Activated T-helper 1 cell treated with anti-CD3 and anti-CD28 coated beads, Interleukin-12 subunit alpha, Interleukin-12 subunit beta, Interleukin-2, Interleukin-4 antibody, amounts not matched to agents 30 ng/mL and 10 ng/mL and 1 ng/mL, durations not matched to agents 14 hours and 24 hours and 36 hours (primary cell): ENCODE data around the gene TMEM269. TPM values are rescaled to one million over a fixed set of nuclear protein-coding genes. Genes with fewer than 3 reads are reported as not detected.
"Not testable (repeated sequence)": the region's sequence is repeated elsewhere in the genome, so short reads cannot be mapped to it uniquely, and the experiment has no call there.

Experiments
- DNase-seq: peaks from one replicate; pipeline ENCODE4 v3.0.0; 2021; ENCODE audit warnings: low spot score
- H3K27ac Mint-ChIP-seq: one replicate; pipeline ENCODE4 v1.8.0; 2021; ENCODE audit warnings: mild to moderate bottlenecking, mixed read lengths
- H3K27me3 Mint-ChIP-seq: one replicate; pipeline ENCODE4 v1.8.0; 2022; ENCODE audit warnings: mild to moderate bottlenecking, moderate library complexity, mixed read lengths; ENCODE audit not compliant: insufficient read depth
- H3K36me3 Mint-ChIP-seq: one replicate; pipeline ENCODE4 v1.8.0; 2021; ENCODE audit warnings: low read depth, mixed read lengths
- H3K4me1 Mint-ChIP-seq: one replicate; pipeline ENCODE4 v1.8.0; 2021; ENCODE audit warnings: low read depth, mixed read lengths
- H3K4me3 Mint-ChIP-seq: one replicate; pipeline ENCODE4 v1.8.0; 2021; ENCODE audit warnings: mild to moderate bottlenecking, moderate library complexity, mixed read lengths
- H3K9me3 Mint-ChIP-seq: one replicate; pipeline ENCODE4 v1.8.0; 2021; ENCODE audit warnings: mixed read lengths
- intact Hi-C: fragments of 100-400 bp; cut with micrococcal nuclease; formaldehyde crosslinking; loops from one replicate; pipeline ENCODE4 v1.15.1; 2024
- total RNA-seq: library from RNA; stranded (reverse); gene quantifications from 2 replicates; pipeline ENCODE4 v1.2.3, GENCODE V29; 2022

Gene TMEM269
- total RNA-seq, 1 donor from 2014 or later: 0.29 TPM

GRCh38 chr1:42742141-42742540 is 42.6 kb upstream of the TMEM269 start:
- Mint-ChIP-seq H3K27me3 (no peaks in the 10 kb centered on the region), H3K4me1 (peaks cover 3% of the 10 kb centered on the region), H3K36me3 (peaks cover 11% of the 10 kb centered on the region), H3K4me3 (no peak overlapping the region), H3K9me3 (no peaks in the 10 kb centered on the region), H3K27ac (no peak overlapping the region)
- intact Hi-C loops: no loop called here
- DNase-seq: no peak

- Mint-ChIP-seq H3K4me1 (no peaks in the 10 kb centered on the region), H3K4me3 (no peak overlapping the region), H3K9me3 (no peaks in the 10 kb centered on the region), H3K36me3 (peaks cover 12% of the 10 kb centered on the region), H3K27me3 (no peaks in the 10 kb centered on the region), H3K27ac (no peak overlapping the region)
- DNase-seq: no peak
- intact Hi-C loops: no loop called here
Observed at GRCh38 chr1:42742617-42743316, 42.0 kb upstream of the TMEM269 start.

- Mint-ChIP-seq H3K27ac (no peak overlapping the region), H3K27me3 (no peaks in the 10 kb centered on the region), H3K4me1 (no peaks in the 10 kb centered on the region), H3K4me3 (no peak overlapping the region), H3K36me3 (peaks cover 14% of the 10 kb centered on the region), H3K9me3 (no peaks in the 10 kb centered on the region)
- intact Hi-C loops: no loop called here
- DNase-seq: no peak
Observed at GRCh38 chr1:42743317-42744147, 41.3 kb upstream of the TMEM269 start.

DNA sequence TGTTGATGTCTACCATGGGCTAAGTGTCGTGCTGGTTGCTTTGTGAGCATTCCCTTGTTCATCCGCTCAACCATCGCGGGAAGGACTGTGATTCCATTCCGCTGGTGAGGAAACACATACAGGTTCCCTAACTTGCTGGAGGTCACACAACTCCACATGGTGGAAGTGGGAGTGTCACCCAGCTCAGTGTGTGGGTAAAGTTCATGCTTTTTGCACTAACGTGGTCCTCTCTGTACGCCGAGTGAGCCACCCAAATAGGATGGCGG is 40.7 kb upstream of the TMEM269 start:
- H3K9me3 Mint-ChIP-seq: no peaks in the 10 kb centered on the region

GRCh38 chr1:42745851-42746250 is 38.9 kb upstream of the TMEM269 start:
- Mint-ChIP-seq H3K4me1 (no peaks in the 10 kb centered on the region), H3K27me3 (no peaks in the 10 kb centered on the region), H3K4me3 (no peak overlapping the region), H3K36me3 (peaks cover 29% of the 10 kb centered on the region), H3K9me3 (no peaks in the 10 kb centered on the region), H3K27ac (no peak overlapping the region)
- intact Hi-C loops: loop anchor here (5.0 kb wide), 2 partner anchors 404 to 599 kb away; no protein-coding TSS in a partner anchor
- DNase-seq: no peak

More for the DNA sequence above, 40.7 kb upstream of the TMEM269 start:
- DNase-seq: no peak
- Mint-ChIP-seq H3K27ac (no peak overlapping the region), H3K4me1 (no peaks in the 10 kb centered on the region), H3K36me3 (peaks cover 20% of the 10 kb centered on the region), H3K27me3 (no peaks in the 10 kb centered on the region), H3K4me3 (no peak overlapping the region)
- intact Hi-C loops: no loop called here

GRCh38 chr1:42746436-42747105 is 38.2 kb upstream of the TMEM269 start:
- no peaks in the 10 kb centered on the region for H3K27me3 Mint-ChIP-seq
- H3K36me3 Mint-ChIP-seq: peaks cover 30% of the 10 kb centered on the region
- H3K4me1 Mint-ChIP-seq: no peaks in the 10 kb centered on the region
- intact Hi-C loops: loop anchor here (1.0 to 5.0 kb wide), 3 partner anchors 168 to 599 kb away; no protein-coding TSS in a partner anchor
- DNase-seq: no peak
- H3K9me3 Mint-ChIP-seq: no peaks in the 10 kb centered on the region
- H3K27ac Mint-ChIP-seq: no peak overlapping the region
- no peak overlapping the region for H3K4me3 Mint-ChIP-seq

DNA sequence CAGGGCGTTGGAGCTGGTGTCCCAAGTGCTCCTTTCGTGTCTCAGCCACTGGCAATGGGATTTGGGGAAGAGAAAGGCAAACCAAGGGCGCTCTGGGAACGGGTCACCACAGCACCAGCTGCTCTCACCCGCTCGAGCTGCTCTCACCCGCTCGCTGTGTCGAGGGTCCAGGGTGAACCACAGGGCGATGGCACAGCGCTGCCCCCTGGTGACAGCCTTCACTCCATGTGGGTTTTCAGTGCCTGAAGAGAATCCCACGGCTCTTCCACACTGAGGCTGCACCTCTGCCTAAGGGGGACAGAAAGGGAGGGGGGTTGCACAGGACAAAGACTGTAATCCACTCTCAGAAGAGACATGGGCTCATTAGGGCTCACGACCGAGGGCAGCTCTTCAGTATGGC is 37.7 kb upstream of the TMEM269 start:
- no peak for DNase-seq
- Mint-ChIP-seq H3K9me3 (no peaks in the 10 kb centered on the region), H3K27me3 (no peaks in the 10 kb centered on the region), H3K4me3 (no peak overlapping the region), H3K4me1 (no peaks in the 10 kb centered on the region), H3K36me3 (peaks cover 36% of the 10 kb centered on the region), H3K27ac (no peak overlapping the region)
- intact Hi-C loops: loop anchor here (1.0 to 5.0 kb wide), 3 partner anchors 169 to 600 kb away; no protein-coding TSS in a partner anchor

DNA sequence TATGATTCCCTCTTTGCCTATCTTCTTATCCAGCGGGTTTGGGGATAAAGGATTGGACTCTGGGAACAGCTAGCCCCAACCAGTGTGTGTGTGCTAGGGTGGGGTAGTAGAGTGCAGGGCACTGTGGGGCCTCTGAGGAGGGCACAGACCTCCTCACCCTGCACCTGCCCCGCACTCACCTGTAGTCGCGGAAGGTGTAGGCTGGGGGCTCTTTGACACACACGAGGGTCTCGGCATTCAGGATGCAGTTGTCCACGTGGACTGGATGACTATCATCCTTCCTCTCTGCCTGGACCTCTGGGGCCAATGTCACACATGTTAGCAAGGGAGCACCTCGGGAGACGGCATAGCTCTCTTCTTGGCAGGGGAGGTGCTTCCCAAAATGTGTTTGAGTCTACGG is 36.8 kb upstream of the TMEM269 start:
- H3K27me3 Mint-ChIP-seq: no peaks in the 10 kb centered on the region
- intact Hi-C loops: loop anchor here (5.0 kb wide), 2 partner anchors 406 to 601 kb away; no protein-coding TSS in a partner anchor

GRCh38 chr1:42748461-42749410 is 36.1 kb upstream of the TMEM269 start:
- Mint-ChIP-seq H3K27ac (no peak overlapping the region), H3K4me3 (no peak overlapping the region), H3K36me3 (peaks cover 45% of the 10 kb centered on the region), H3K9me3 (no peaks in the 10 kb centered on the region), H3K27me3 (no peaks in the 10 kb centered on the region), H3K4me1 (no peaks in the 10 kb centered on the region)
- intact Hi-C loops: loop anchor here (5.0 kb wide), 2 partner anchors 406 to 601 kb away; no protein-coding TSS in a partner anchor
- DNase-seq: no peak

More for the DNA sequence above, 36.8 kb upstream of the TMEM269 start:
- Mint-ChIP-seq H3K4me1 (no peaks in the 10 kb centered on the region), H3K4me3 (no peak overlapping the region), H3K27ac (no peak overlapping the region), H3K36me3 (peaks cover 41% of the 10 kb centered on the region), H3K9me3 (no peaks in the 10 kb centered on the region)
- no peak for DNase-seq

- Mint-ChIP-seq H3K9me3 (no peaks in the 10 kb centered on the region), H3K4me1 (no peaks in the 10 kb centered on the region), H3K4me3 (no peak overlapping the region), H3K27me3 (no peaks in the 10 kb centered on the region), H3K36me3 (peaks cover 55% of the 10 kb centered on the region), H3K27ac (no peak overlapping the region)
- DNase-seq: no peak
- intact Hi-C loops: no loop called here
Observed at GRCh38 chr1:42750041-42750440, 34.8 kb upstream of the TMEM269 start.

- peaks cover 64% of the 10 kb centered on the region for H3K36me3 Mint-ChIP-seq
- intact Hi-C loops, H3K4me1 Mint-ChIP-seq, H3K4me3 Mint-ChIP-seq, DNase-seq, H3K9me3 Mint-ChIP-seq, H3K27ac Mint-ChIP-seq, H3K27me3 Mint-ChIP-seq: not testable (repeated sequence)
Observed at GRCh38 chr1:42751511-42752070, 33.2 kb upstream of the TMEM269 start.

DNA sequence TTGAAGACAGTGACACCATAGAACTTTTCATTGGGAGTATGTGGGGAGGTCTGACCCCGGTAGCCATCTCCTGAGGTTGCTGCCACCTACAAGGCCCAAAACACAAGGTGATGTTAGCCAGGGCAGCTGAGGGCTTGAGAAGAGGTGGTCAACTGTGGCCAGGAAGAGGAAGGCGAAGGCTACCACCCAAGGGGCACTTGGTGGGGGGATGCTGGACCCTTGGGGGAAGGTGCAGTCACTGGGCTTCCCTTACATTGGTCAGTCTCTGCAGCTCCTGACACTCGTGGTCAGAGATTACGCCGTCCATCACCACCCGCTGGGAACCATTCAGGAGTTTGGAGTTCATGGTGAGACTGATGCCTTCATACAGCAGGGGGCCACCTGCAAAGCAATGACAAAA is 32.5 kb upstream of the TMEM269 start:
- no peak overlapping the region for H3K27ac Mint-ChIP-seq
- H3K4me3 Mint-ChIP-seq: no peak overlapping the region
- no peak for DNase-seq
- no peaks in the 10 kb centered on the region for H3K9me3 Mint-ChIP-seq
- no peaks in the 10 kb centered on the region for H3K27me3 Mint-ChIP-seq
- no peaks in the 10 kb centered on the region for H3K4me1 Mint-ChIP-seq
- H3K36me3 Mint-ChIP-seq: peaks cover 64% of the 10 kb centered on the region
- intact Hi-C loops: no loop called here
